Measurements from ENCODE around the gene LINGO1. TPM values are rescaled to one million over a fixed set of nuclear protein-coding genes. Genes with fewer than 3 reads are reported as not detected.

Gene LINGO1
- total RNA-seq, 2 donors from 2014 or later, result 0.78 to 0.99 TPM

GRCh38 chr15:77602800-77603199 is 29.9 kb downstream of the LINGO1 start:
- H3K36me3 ChIP-seq (replicated peaks in 1 of 2; ENCODE audit: insufficient read depth in 1 of 2, low read depth in 2 of 2), result no peaks in the 10 kb centered on the region
- no peaks in the 10 kb centered on the region for H3K4me1 ChIP-seq
- TF ChIP-seq POLR2A (IDR thresholded peaks at IDR 0.05), result no peak
- TF ChIP-seq, protein P1, sequence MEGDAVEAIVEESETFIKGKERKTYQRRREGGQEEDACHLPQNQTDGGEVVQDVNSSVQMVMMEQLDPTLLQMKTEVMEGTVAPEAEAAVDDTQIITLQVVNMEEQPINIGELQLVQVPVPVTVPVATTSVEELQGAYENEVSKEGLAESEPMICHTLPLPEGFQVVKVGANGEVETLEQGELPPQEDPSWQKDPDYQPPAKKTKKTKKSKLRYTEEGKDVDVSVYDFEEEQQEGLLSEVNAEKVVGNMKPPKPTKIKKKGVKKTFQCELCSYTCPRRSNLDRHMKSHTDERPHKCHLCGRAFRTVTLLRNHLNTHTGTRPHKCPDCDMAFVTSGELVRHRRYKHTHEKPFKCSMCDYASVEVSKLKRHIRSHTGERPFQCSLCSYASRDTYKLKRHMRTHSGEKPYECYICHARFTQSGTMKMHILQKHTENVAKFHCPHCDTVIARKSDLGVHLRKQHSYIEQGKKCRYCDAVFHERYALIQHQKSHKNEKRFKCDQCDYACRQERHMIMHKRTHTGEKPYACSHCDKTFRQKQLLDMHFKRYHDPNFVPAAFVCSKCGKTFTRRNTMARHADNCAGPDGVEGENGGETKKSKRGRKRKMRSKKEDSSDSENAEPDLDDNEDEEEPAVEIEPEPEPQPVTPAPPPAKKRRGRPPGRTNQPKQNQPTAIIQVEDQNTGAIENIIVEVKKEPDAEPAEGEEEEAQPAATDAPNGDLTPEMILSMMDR (IDR thresholded peaks at IDR 0.05), result no peak
- no peak overlapping the region for H3K27ac ChIP-seq
- WGBS, 2 donors, result 95 to 100% methylated on average over 1 of the region's 1 CpG
- H3K27me3 ChIP-seq, result no peaks in the 10 kb centered on the region
- ATAC-seq (no peak), DNase-seq (no peak)
- intact Hi-C loops (cut with DNase I), result no loop called here
- H3K9me3 ChIP-seq, result no peaks in the 10 kb centered on the region
- H3K4me3 ChIP-seq, result no peak overlapping the region

DNA sequence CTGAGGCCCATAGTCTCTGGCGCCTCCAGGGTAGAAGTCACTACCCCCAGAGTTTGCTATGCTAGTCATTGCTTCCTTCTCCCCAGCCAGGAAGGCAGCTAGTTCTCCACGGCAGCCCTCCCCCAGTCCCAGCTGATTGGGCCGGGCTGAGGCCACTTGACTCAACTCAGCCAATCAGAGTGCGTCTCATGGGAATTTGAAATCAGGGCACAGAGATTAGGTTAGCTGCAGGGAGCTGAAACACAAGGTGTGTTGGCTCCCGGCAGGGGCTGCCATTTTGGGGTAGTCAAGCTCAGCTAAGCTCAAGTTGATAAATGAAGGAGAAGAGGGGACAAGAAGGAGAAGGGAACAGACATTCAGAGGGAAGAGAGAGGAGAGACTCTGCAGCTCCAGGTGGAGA is 32.8 kb downstream of the LINGO1 start:
- ATAC-seq, result no peak

DNA sequence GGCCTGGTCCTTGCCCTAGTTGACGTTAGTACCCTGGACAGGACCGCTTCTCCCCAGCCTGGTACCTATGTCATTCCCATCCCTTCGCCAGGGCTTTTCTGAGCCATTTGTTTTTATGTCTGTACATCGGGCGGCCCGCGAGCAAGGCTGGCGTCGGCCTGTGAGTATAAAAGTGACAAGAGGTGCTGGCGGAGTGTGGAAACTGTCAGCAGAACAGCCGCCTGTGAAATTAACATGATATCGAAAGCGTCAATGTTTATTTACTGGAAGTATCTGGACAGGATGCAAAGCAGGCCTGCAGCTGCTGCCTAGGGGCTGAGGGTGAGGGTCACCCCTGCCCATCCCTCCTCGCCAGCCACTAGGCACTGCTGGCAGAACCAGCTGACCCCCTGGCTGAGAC is 33.4 kb downstream of the LINGO1 start:
- H3K9me3 ChIP-seq, result no peaks in the 10 kb centered on the region
- no peak overlapping the region for H3K4me3 ChIP-seq
- H3K36me3 ChIP-seq (replicated peaks in 1 of 2; ENCODE audit: insufficient read depth in 1 of 2, low read depth in 2 of 2), result no peaks in the 10 kb centered on the region
- no peak for ATAC-seq
- no peaks in the 10 kb centered on the region for H3K4me1 ChIP-seq
- no peak for DNase-seq
- intact Hi-C loops (cut with DNase I), result no loop called here
- no peaks in the 10 kb centered on the region for H3K27me3 ChIP-seq
- no peak for TF ChIP-seq POLR2A (IDR thresholded peaks at IDR 0.05)
- TF ChIP-seq, protein P1 (IDR thresholded peaks at IDR 0.05), result no peak
- WGBS, 2 donors, result 86 to 91% methylated on average over 14 of the region's 14 CpGs
- no peak overlapping the region for H3K27ac ChIP-seq

More for the DNA sequence above, 32.8 kb downstream of the LINGO1 start:
- Histone ChIP-seq H3K9me3 (no peaks in the 10 kb centered on the region), H3K4me1 (no peaks in the 10 kb centered on the region), H3K4me3 (no peak overlapping the region), H3K27me3 (no peaks in the 10 kb centered on the region), H3K27ac (no peak overlapping the region), H3K36me3 (replicated peaks in 1 of 2; ENCODE audit: insufficient read depth in 1 of 2, low read depth in 2 of 2) (no peaks in the 10 kb centered on the region)
- DNase-seq, result no peak
- WGBS, 2 donors, result 88 to 91% methylated on average over 5 of the region's 5 CpGs
- TF ChIP-seq, protein P1 (IDR thresholded peaks at IDR 0.05), result no peak
- TF ChIP-seq POLR2A (IDR thresholded peaks at IDR 0.05), result no peak
- intact Hi-C loops (cut with DNase I), result no loop called here

- intact Hi-C loops (cut with DNase I), result no loop called here
- Histone ChIP-seq H3K4me1 (no peaks in the 10 kb centered on the region), H3K4me3 (no peak overlapping the region), H3K36me3 (replicated peaks in 1 of 2; ENCODE audit: insufficient read depth in 1 of 2, low read depth in 2 of 2) (no peaks in the 10 kb centered on the region), H3K27ac (no peak overlapping the region), H3K27me3 (no peaks in the 10 kb centered on the region), H3K9me3 (no peaks in the 10 kb centered on the region)
- ATAC-seq (no peak), DNase-seq (no peak)
- TF ChIP-seq, protein P1 (IDR thresholded peaks at IDR 0.05), result no peak
- TF ChIP-seq POLR2A (IDR thresholded peaks at IDR 0.05), result no peak
- WGBS, 2 donors, result 75 to 90% methylated on average over 5 of the region's 5 CpGs
These were observed 34.1 kb downstream of the LINGO1 start for GRCh38 chr15:77598644-77599043.

DNA sequence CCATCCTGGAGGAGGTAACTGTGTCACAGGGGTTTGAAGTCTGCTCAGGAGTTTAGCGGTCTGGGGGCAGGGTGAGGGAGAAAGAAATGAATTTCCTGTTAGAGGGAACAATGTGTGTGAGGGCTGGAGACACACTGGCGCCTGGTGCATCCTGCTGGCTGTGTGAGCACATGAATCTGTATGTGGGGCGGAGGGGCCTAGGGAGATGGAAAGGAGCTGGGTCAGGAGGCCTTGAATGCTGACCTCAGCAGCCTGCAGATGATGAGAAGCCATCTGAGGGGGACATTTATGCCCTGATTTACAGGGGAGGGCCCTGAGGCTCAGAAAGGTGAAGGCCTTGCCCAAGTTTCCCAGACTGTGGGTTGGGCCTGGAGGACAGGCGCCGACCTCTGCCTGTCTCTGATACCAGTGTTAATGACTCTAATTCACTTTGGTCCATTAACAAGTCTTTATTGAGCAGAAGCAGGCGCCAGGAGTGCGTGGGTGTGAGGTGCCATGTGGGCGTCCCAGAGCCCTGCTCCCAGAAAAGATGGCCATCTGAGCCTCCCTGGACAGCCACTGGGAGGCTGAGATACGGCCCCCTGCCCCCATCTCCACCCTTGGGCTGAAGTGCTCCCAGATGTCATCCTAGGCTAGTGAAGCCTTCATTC is 34.8 kb downstream of the LINGO1 start:
- H3K27me3 ChIP-seq, result no peaks in the 10 kb centered on the region
- no peaks in the 10 kb centered on the region for H3K4me1 ChIP-seq
- intact Hi-C loops (cut with DNase I), result no loop called here
- DNase-seq (no peak), ATAC-seq (no peak)
- H3K9me3 ChIP-seq, result no peaks in the 10 kb centered on the region
- no peak overlapping the region for H3K27ac ChIP-seq
- H3K36me3 ChIP-seq (replicated peaks in 1 of 2; ENCODE audit: insufficient read depth in 1 of 2, low read depth in 2 of 2), result no peaks in the 10 kb centered on the region
- 85 to 93% methylated on average over 6 to 9 of the region's 9 CpGs for WGBS, 2 donors
- TF ChIP-seq POLR2A (IDR thresholded peaks at IDR 0.05), result no peak
- TF ChIP-seq, protein P1 (IDR thresholded peaks at IDR 0.05), result no peak
- H3K4me3 ChIP-seq, result no peak overlapping the region
